Psoas muscle (tissue), 8 donors: ENCODE data around the gene ATP2C1. TPM values are rescaled to one million over a fixed set of nuclear protein-coding genes. Genes with fewer than 3 reads are reported as not detected.
"Not testable (repeated sequence)": the region's sequence is repeated elsewhere in the genome, so short reads cannot be mapped to it uniquely, and the experiment has no call there.

Source experiments
- ATAC-seq, 4 donors: fragments of 200-7000 bp; cut with Tn5 transposase; one replicate each; pipeline ENCODE4 v1.9.1; 2020; ENCODE audit warnings: moderate library complexity in 3 of 4, mild to moderate bottlenecking in 2 of 4
- DNase-seq, 2 donors: peaks; one replicate each; pipeline ENCODE4 v3.0.0-alpha.2; 2020
- H3K27ac ChIP-seq: fragments of 200-600 bp; one replicate; pipeline ENCODE4 v1.8.0; 2022
- H3K27me3 ChIP-seq, 3 donors: fragments of 200-600 bp in 1 of 3; one replicate each; pipeline versions ENCODE4 v1.6.1 to v1.8.0; 2013 to 2022; ENCODE audit warnings: low read length in 2 of 3, mild to moderate bottlenecking in 2 of 3, moderate library complexity in 1 of 3; ENCODE audit not compliant: insufficient read depth in 3 of 3
- H3K36me3 ChIP-seq, 2 donors: fragments of 200-600 bp in 1 of 2; one replicate each; pipeline versions ENCODE4 v1.6.1 to v1.8.0; 2013 to 2022; ENCODE audit warnings: low read depth in 1 of 2, mild to moderate bottlenecking in 1 of 2, moderate library complexity in 1 of 2; ENCODE audit not compliant: insufficient read depth in 1 of 2
- H3K4me1 ChIP-seq: fragments of 200-600 bp; one replicate; pipeline ENCODE4 v1.8.0; 2022
- H3K4me3 ChIP-seq: fragments of 200-600 bp; one replicate; pipeline ENCODE4 v1.8.0; 2022; ENCODE audit warnings: mild to moderate bottlenecking
- H3K9me3 ChIP-seq: fragments of 200-600 bp; one replicate; pipeline ENCODE4 v1.8.0; 2022
- WGBS, 3 donors: extraction: QIAGEN DNeasy Blood & Tissue Kit; methylation state at CpG; one replicate each; pipeline versions ENCODE4 v1.1.6 to v1.1.7; 2013; 5-methylcytosine and 5-hydroxymethylcytosine counted together
- intact Hi-C, 2 donors: fragments of 100-400 bp; cut with DNase I; formaldehyde crosslinking; loops; one replicate each; pipeline versions ENCODE4 v1.11.0 to v1.14.2; 2022
- polyA plus RNA-seq, 3 donors: library from polyadenylated mRNA; stranded (reverse); fragments of 200-250 nt; gene quantifications; one replicate each; pipeline ENCODE4 v1.2.3, GENCODE V29; 2013
- total RNA-seq, 4 donors: library from RNA; stranded (reverse); fragmentation: NEBNext Ultra II Directional in 2 of 4; extraction: Animal tissue kit (Norgen Biotek cat#: 25700) in 2 of 4; gene quantifications; one replicate each; pipeline versions ENCODE4 v1.2.1 to v1.2.4, GENCODE V29; 2021 to 2023
- TF ChIP-seq, protein P1 (sequence below): fragments of 200-600 bp; IDR thresholded peaks from one replicate; pipeline ENCODE4 v1.8.0; 2022; ENCODE audit warnings: antibody characterized with exemption
- donor health status: healthy with polysubstance abuse.
- donor health status: DM: no; HTN: no; CAD: no; lungs with moderate emphysema.
- donor health status: Bipolar disorder and iron deficiency.
- donor health status: healthy.
- donor health status: DM: yes; HTN: yes; CAD: no.
- donor health status: DM: no; HTN: no; CAD: no.
- donor health status: DM: no; HTN: no; CAD: no.
- donor health status: DM: yes; HTN: yes; CAD: no.

The ATP2C1 gene
- total and polyA plus RNA-seq, 7 donors: 20.5 to 46.2 (median 30.6) TPM

DNA sequence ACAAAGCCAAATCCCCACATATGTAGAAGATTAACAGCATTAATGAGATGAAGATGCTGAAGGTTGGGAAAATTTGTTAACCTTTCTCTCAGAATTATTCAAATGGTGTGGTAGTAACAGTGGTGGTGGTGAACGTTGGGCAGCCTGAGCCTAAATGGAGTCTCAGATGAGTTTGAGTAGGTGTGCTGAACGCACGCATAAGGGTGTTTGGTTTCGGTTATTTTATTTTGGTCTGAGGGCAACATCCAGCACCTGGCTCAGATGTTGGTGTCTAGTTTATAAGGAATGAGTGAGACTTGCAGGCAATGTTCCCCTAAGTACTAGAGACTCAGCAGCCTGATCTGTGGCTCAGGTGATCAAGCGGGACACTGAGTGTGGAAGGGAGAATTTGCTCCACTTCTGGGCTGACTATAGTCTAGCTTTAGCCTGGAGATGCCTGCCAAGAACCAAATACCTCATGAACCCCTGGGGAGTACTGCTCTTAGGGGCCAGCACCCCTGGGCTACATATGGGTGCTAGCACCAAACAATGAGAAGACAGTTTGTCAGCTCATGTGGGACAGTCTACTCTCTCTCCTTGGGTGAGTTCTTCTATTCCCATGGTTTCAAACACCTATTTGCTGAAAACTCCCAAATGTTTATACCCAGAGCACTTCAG, 39.5 kb upstream of the ATP2C1 start:
- 30 to 45% (median 41%) methylated on average over 5 of the region's 5 CpGs for WGBS, 3 donors
- intact Hi-C loops: loop anchor here in 1 of 2 donors (5.0 kb wide), 1 partner anchor 33 kb away; no protein-coding TSS in a partner anchor
- DNase-seq (no peak), ATAC-seq (peak in 3 of 4 donors; percentile 10 to 24 (median 17))
- Histone ChIP-seq H3K4me1 (peaks cover 47% of the 10 kb centered on the region), H3K36me3 (no peaks in the 10 kb centered on the region), H3K4me3 (peak overlapping the region; percentile 68), H3K27me3 (no peaks in the 10 kb centered on the region), H3K27ac (peak overlapping the region; percentile 51), H3K9me3 (no peaks in the 10 kb centered on the region)
- TF ChIP-seq, protein P1, sequence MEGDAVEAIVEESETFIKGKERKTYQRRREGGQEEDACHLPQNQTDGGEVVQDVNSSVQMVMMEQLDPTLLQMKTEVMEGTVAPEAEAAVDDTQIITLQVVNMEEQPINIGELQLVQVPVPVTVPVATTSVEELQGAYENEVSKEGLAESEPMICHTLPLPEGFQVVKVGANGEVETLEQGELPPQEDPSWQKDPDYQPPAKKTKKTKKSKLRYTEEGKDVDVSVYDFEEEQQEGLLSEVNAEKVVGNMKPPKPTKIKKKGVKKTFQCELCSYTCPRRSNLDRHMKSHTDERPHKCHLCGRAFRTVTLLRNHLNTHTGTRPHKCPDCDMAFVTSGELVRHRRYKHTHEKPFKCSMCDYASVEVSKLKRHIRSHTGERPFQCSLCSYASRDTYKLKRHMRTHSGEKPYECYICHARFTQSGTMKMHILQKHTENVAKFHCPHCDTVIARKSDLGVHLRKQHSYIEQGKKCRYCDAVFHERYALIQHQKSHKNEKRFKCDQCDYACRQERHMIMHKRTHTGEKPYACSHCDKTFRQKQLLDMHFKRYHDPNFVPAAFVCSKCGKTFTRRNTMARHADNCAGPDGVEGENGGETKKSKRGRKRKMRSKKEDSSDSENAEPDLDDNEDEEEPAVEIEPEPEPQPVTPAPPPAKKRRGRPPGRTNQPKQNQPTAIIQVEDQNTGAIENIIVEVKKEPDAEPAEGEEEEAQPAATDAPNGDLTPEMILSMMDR: no peak

DNA sequence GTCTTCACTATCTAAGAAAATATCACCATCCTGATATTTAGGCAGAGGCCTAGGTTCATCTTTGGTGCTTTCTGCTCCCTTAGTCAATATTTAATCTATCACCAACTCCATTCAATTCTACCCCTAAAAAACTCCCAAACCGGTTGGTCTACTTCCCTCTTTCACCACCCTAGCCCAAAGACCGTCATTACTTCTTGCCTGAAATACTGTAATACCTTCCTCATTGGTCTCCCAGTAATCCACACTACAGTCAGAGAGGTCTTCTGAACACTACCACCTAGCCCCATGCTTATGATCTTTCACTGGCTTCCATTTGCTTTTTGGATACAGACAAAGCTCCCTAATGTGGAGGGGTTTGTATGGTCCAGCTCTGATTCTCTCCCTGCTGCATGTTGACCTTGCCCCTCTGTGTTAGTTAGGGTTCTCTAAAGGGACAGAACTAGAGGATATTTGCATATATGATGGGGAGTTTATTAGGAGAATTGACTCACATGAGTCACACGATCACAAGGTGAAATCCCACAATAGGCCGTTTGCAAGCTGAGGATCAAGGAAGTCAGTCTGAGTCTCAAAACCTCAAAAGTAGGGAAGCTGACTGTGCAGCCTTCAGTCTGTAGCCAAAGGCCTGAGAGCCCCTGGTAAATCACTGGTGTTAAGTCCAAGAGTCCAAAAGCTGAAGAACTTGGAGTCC, 36.4 kb upstream of the ATP2C1 start:
- TF ChIP-seq, protein P1: no peak
- ATAC-seq: no peak
- no peak for DNase-seq
- Histone ChIP-seq H3K27ac (no peak overlapping the region), H3K4me1 (peaks cover 34% of the 10 kb centered on the region), H3K36me3 (no peaks in the 10 kb centered on the region), H3K27me3 (no peaks in the 10 kb centered on the region), H3K9me3 (no peaks in the 10 kb centered on the region), H3K4me3 (no peak overlapping the region)
- intact Hi-C loops: no loop called here
- WGBS, 3 donors: 74 to 87% (median 79%) methylated on average over 4 of the region's 4 CpGs

DNA sequence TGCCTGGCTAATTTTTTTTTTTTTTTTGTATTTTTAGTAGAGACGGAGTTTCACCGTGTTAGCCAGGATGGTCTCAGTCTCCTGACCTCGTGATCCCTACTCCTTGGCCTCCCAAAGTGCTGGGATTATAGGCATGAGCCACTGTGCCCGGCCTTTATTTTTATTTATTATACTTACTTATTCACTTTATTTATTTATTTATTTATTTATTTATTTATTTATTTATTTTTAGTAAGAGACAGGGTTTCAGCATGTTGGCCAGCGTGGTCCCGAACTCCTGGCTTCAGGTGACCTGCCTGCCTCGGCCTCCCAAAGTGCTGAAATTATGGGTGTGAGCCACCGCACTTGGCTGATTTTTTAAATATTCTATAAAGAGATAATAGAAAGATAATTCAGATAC, 31.8 kb upstream of the ATP2C1 start:
- ATAC-seq, H3K36me3 ChIP-seq, H3K4me3 ChIP-seq, intact Hi-C loops, H3K9me3 ChIP-seq, H3K27ac ChIP-seq, H3K27me3 ChIP-seq, DNase-seq, H3K4me1 ChIP-seq: not testable (repeated sequence)
- WGBS, 3 donors: 86 to 95% (median 87%) methylated on average over 8 of the region's 8 CpGs

DNA sequence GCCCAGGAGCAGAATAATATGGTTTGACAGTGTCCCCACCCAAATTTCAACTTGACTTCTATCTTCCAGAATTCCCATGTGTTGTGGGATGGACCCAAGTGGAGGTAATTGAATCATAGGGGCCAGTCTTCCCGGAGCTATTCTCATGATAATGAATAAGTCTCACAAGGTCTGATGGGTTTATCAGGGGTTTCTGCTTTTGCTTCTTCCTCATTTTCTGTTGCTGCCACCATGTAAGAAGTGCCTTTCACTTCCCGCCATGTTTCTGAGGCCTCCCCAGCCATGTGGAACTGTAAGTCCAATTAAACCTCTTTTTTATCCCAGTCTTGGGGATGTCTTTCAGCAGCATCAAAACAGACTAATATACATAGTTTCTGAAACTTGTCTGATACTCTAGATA, 28.4 kb upstream of the ATP2C1 start:
- H3K4me1 ChIP-seq: no peaks in the 10 kb centered on the region
- TF ChIP-seq, protein P1: no peak
- ATAC-seq: no peak
- intact Hi-C loops: no loop called here
- H3K27me3 ChIP-seq: no peaks in the 10 kb centered on the region
- WGBS, 3 donors: 90 to 100% (median 91%) methylated on average over 2 of the region's 2 CpGs
- H3K27ac ChIP-seq: no peak overlapping the region
- H3K36me3 ChIP-seq: no peaks in the 10 kb centered on the region
- no peak for DNase-seq
- no peak overlapping the region for H3K4me3 ChIP-seq
- no peaks in the 10 kb centered on the region for H3K9me3 ChIP-seq

DNA sequence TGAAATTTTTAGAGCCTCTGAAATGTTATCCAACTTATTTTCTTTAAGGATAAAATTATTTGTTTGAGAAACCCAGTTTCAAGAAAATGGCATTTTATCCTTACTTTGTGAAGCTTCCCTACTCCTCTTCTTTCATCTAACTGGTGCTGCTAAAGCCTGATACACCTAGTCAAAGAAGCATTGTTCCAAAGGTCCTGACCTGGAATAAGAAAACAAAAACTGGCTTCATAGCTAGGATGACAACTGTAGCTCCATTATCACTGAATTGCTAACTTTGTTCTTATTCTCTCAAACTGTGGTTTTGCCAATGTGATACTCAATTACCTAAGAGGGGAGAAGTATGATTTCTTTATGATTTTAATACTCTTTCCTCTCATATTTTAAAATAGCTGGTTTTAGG, 27.6 kb upstream of the ATP2C1 start:
- TF ChIP-seq, protein P1: no peak
- Histone ChIP-seq H3K27ac (no peak overlapping the region), H3K4me1 (no peaks in the 10 kb centered on the region), H3K27me3 (no peaks in the 10 kb centered on the region), H3K4me3 (no peak overlapping the region), H3K9me3 (no peaks in the 10 kb centered on the region), H3K36me3 (no peaks in the 10 kb centered on the region)
- DNase-seq (no peak), ATAC-seq (no peak)
- intact Hi-C loops: no loop called here
